PC-9 (cell line): ENCODE data around the gene TEX10.

Experiments
- EZH2 ChIP-seq: fragments of 200-600 bp; sonication (generic); IDR thresholded peaks from 2 replicates; pipeline ENCODE4 v1.8.0; 2017; ENCODE audit warnings: antibody characterized with exemption, low read depth
- TF ChIP-seq, protein P1 (sequence below): fragments of 200-600 bp; sonication (generic); conservative IDR thresholded peaks from 2 replicates; pipeline ENCODE4 v1.6.1; 2017; ENCODE audit warnings: mixed run types, antibody characterized with exemption, mild to moderate bottlenecking, moderate library complexity

DNA sequence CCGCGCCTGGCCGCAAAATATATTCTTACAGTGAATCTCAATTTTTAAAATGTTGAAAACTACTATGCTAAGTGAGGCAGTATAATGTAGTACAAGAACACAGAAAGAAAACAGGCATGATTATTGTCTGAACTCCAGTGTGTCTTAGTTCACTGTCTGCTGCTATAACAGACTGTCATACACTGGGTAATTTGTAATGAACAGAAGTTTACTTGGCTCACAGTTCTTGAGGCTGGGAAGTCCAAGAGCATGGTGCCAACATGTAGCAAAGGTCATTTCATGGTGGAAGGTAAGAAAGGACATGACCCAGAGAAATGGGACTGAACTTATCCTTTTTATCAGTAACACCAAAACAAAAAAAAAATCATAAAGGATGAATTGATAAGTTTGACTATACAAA, 19.9 kb upstream of the TEX10 start:
- TF ChIP-seq EZH2, result no peak
- TF ChIP-seq, protein P1, sequence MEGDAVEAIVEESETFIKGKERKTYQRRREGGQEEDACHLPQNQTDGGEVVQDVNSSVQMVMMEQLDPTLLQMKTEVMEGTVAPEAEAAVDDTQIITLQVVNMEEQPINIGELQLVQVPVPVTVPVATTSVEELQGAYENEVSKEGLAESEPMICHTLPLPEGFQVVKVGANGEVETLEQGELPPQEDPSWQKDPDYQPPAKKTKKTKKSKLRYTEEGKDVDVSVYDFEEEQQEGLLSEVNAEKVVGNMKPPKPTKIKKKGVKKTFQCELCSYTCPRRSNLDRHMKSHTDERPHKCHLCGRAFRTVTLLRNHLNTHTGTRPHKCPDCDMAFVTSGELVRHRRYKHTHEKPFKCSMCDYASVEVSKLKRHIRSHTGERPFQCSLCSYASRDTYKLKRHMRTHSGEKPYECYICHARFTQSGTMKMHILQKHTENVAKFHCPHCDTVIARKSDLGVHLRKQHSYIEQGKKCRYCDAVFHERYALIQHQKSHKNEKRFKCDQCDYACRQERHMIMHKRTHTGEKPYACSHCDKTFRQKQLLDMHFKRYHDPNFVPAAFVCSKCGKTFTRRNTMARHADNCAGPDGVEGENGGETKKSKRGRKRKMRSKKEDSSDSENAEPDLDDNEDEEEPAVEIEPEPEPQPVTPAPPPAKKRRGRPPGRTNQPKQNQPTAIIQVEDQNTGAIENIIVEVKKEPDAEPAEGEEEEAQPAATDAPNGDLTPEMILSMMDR, result no peak
